HepG2 (cell line): Measurements from ENCODE around the gene CGA. TPM values are rescaled to one million over a fixed set of nuclear protein-coding genes. Genes with fewer than 3 reads are reported as not detected.

Experiments used
- ATAC-seq: fragments of 200-7000 bp; cut with Tn5 transposase; 3 replicates; pipeline ENCODE4 v1.9.1; 2020; ENCODE audit warnings: mild to moderate bottlenecking, moderate library complexity
- BruUV-seq: library from RNA; stranded (reverse); fragments of 400-500 nt; replicated peaks from 2 replicates; lab custom pipeline; 2021; lab: Mats Ljungman, UMichigan
- CTCF ChIA-PET: fragments of 300-600 bp; formaldehyde crosslinking; extraction: SDS; loops from one replicate; lab custom pipeline; 2021; ENCODE audit warnings: low total read pairs, inconsistent platforms, low intra/inter-chr PET ratio; lab: Yijun Ruan, JAX
- POLR2A ChIA-PET: fragments of 350-600 bp; sonication (Branson Sonifier 250); formaldehyde crosslinking; loops from one replicate; lab custom pipeline; 2020; ENCODE audit warnings: antibody characterized with exemption, inconsistent platforms; lab: Yijun Ruan, JAX
- DNase-seq: peaks from one replicate; pipeline ENCODE4 v3.0.0-alpha.2; 2015; ENCODE audit warnings: low spot score
- FAIRE-seq: peaks from 3 replicates; lab custom pipeline; 2011; peaks lifted over from hg19 to GRCh38; lab: Jason Lieb, UNC
- H2AFZ ChIP-seq: one replicate; pipeline ENCODE4 v1.6.1; 2011; ENCODE audit warnings: low read length, inconsistent platforms
- H3K27ac ChIP-seq: fragments of 300-600 bp; 3 replicates; pipeline ENCODE4 v1.8.0; 2011; ENCODE audit warnings: mixed run types, mild to moderate bottlenecking, mixed read lengths, low read length, inconsistent platforms; ENCODE audit not compliant: insufficient read depth; ENCODE audit errors: extremely low read length
- H3K27me3 ChIP-seq, 2 experiments: fragments of 200-600 bp in 1 of 2; 2 replicates in 1 of 2; 3 replicates in 1 of 2; pipeline versions ENCODE4 v1.6.0 to v1.8.0; 2011; ENCODE audit warnings: low read length in 2 of 2, mild to moderate bottlenecking in 2 of 2, moderate library complexity in 2 of 2, inconsistent platforms in 1 of 2; ENCODE audit not compliant: insufficient read depth in 2 of 2, control insufficient read depth in 1 of 2
- H3K36me3 ChIP-seq, 2 experiments: fragments of 200-600 bp in 1 of 2; replicated peaks in 1 of 2; 2 replicates in 1 of 2; 3 replicates in 1 of 2; pipeline versions ENCODE4 v1.5.1 to v1.8.0; 2011; ENCODE audit warnings: low read length in 2 of 2, inconsistent platforms in 1 of 2; ENCODE audit not compliant: insufficient read depth in 2 of 2, control insufficient read depth in 1 of 2
- H3K4me1 ChIP-seq: 2 replicates; pipeline ENCODE4 v1.5.1; 2012; ENCODE audit warnings: low read length, inconsistent platforms; ENCODE audit not compliant: insufficient read depth
- H3K4me2 ChIP-seq: 2 replicates; pipeline ENCODE4 v1.6.0; 2011; ENCODE audit warnings: low read depth, low read length, inconsistent platforms
- H3K4me3 ChIP-seq, 3 experiments: fragments of 200-600 bp in 1 of 3; sonication (generic), shearing (Covaris generic) in 1 of 3; replicated peaks in 1 of 3; 2 replicates each; pipeline ENCODE4 v1.5.1; 2011 to 2016; ENCODE audit warnings: low read length in 3 of 3, inconsistent platforms in 2 of 3, low read depth in 2 of 3, mild to moderate bottlenecking in 2 of 3, control low read depth in 1 of 3, mixed read lengths in 1 of 3; ENCODE audit not compliant: insufficient read depth in 1 of 3
- H3K79me2 ChIP-seq: one replicate; pipeline ENCODE4 v1.6.1; 2011; ENCODE audit warnings: low read length, inconsistent platforms; ENCODE audit not compliant: insufficient read depth
- H3K9ac ChIP-seq: 2 replicates; pipeline ENCODE4 v1.6.0; 2011; ENCODE audit warnings: mild to moderate bottlenecking, low read depth, low read length, inconsistent platforms; ENCODE audit not compliant: insufficient read depth
- H3K9me3 ChIP-seq: 2 replicates; pipeline ENCODE4 v1.5.1; 2012; ENCODE audit warnings: mild to moderate bottlenecking, low read length
- H4K20me1 ChIP-seq: 2 replicates; pipeline ENCODE4 v1.6.0; 2011; ENCODE audit warnings: inconsistent platforms, mild to moderate bottlenecking, low read length, moderate library complexity; ENCODE audit not compliant: insufficient read depth
- BRF2 ChIP-seq: sonication (generic); formaldehyde crosslinking; IDR thresholded peaks from 2 replicates; pipeline ENCODE4 v1.8.1; 2022; ENCODE audit warnings: mild to moderate bottlenecking, missing genetic modification reagents
- MXI1 ChIP-seq: IDR thresholded peaks from 3 replicates; pipeline ENCODE4 v1.6.1; 2012; ENCODE audit warnings: low read depth, low read length, inconsistent platforms, borderline replicate concordance
- RBM39 ChIP-seq: fragments of 200-400 bp; formaldehyde crosslinking; IDR thresholded peaks from one replicate; pipeline ENCODE4 v1.6.1; 2018; ENCODE audit warnings: antibody characterized with exemption, mild to moderate bottlenecking, low read depth, low read length; ENCODE audit not compliant: poor library complexity, severe bottlenecking
- TBP ChIP-seq: sonication (generic); formaldehyde crosslinking; IDR thresholded peaks from 2 replicates; pipeline ENCODE4 v1.5.0; 2020; ENCODE audit warnings: missing genetic modification reagents
- ZBTB14 ChIP-seq: sonication (generic); formaldehyde crosslinking; IDR thresholded peaks from 2 replicates; pipeline ENCODE4 v1.4.0; 2020; ENCODE audit warnings: missing genetic modification reagents
- ZNF160 ChIP-seq: sonication (generic); formaldehyde crosslinking; IDR thresholded peaks from 2 replicates; pipeline ENCODE4 v1.8.0; 2022; ENCODE audit warnings: mild to moderate bottlenecking, inconsistent platforms, missing genetic modification reagents
- ZNF205 ChIP-seq: IDR thresholded peaks from 2 replicates; pipeline ENCODE4 v1.6.1; 2018; ENCODE audit warnings: missing biosample characterization, missing genetic modification reagents
- ZNF296 ChIP-seq: sonication (generic); formaldehyde crosslinking; conservative IDR thresholded peaks from 2 replicates; pipeline ENCODE4 v1.5.0; 2020; ENCODE audit warnings: mild to moderate bottlenecking, missing genetic modification reagents
- ZNF44 ChIP-seq: sonication (generic); formaldehyde crosslinking; IDR thresholded peaks from 2 replicates; pipeline ENCODE4 v1.5.1; 2020; ENCODE audit warnings: mild to moderate bottlenecking, missing genetic modification reagents
- ZNF672 ChIP-seq: sonication (generic); formaldehyde crosslinking; IDR thresholded peaks from 2 replicates; pipeline ENCODE4 v1.8.1; 2022; ENCODE audit warnings: missing genetic modification reagents
- ZNF737 ChIP-seq: sonication (generic); formaldehyde crosslinking; IDR thresholded peaks from 2 replicates; pipeline ENCODE4 v1.5.0; 2020; ENCODE audit warnings: missing genetic modification reagents, mild to moderate bottlenecking, borderline replicate concordance
- ZNF772 ChIP-seq: sonication (generic); formaldehyde crosslinking; IDR thresholded peaks from 2 replicates; pipeline ENCODE4 v1.5.0; 2020; ENCODE audit warnings: mild to moderate bottlenecking, missing genetic modification reagents
- WGBS: methylation state at CpG from one replicate; pipeline ENCODE4 v1.1.6; 2017; ENCODE audit warnings: low lambda C conversion rate; 5-methylcytosine and 5-hydroxymethylcytosine counted together
- in situ Hi-C: cut with HindIII; loops from 2 replicates; pipeline ENCODE4 v1.10.0; 2017; ENCODE audit warnings: low pct_unique_long_range_greater_than_20kb; ENCODE audit not compliant: extremely low pct_ligation_motif_present
- intact Hi-C: fragments of 100-400 bp; cut with micrococcal nuclease; formaldehyde crosslinking; loops from one replicate; pipeline ENCODE4 v1.10.0; 2022; ENCODE audit not compliant: unreplicated experiment
- polyA plus RNA-seq, 8 experiments: library from polyadenylated mRNA; depleted of rRNA in 3 of 8; stranded (reverse) in 7 of 8; unstranded in 1 of 8; fragments of >200 nt; fragmentation: Illumina TruSeq in 4 of 8; extraction: Trizol in 4 of 8; gene quantifications; 2 replicates each; pipeline versions ENCODE4 v1.2.1 to v1.2.3, GENCODE V29; 2011 to 2016; ENCODE audit warnings: low read depth in 4 of 8, missing spikeins in 1 of 8, mixed read lengths in 1 of 8; ENCODE audit not compliant: insufficient read depth in 1 of 8
- total RNA-seq, 5 experiments: library from RNA; depleted of rRNA; stranded (reverse); fragments of >200 nt; fragmentation: Illumina TruSeq; extraction: Trizol; gene quantifications; 2 replicates each; pipeline ENCODE4 v1.2.3, GENCODE V29; 2016; ENCODE audit warnings: low read depth in 1 of 5

The CGA gene
- total and polyA plus RNA-seq, 2 of the 13 experiments (the other 11 are each of a cell fraction or from before 2014, with no cell fraction given), result 0.09 TPM; not detected in 1

- H3K4me2 ChIP-seq, result no peak overlapping the region
- TF ChIP-seq ZNF160, result no peak
- TF ChIP-seq ZNF296 (CRISPR knock-in tag), result no peak
- TF ChIP-seq ZNF44 (CRISPR knock-in tag), result no peak
- TF ChIP-seq ZNF672 (CRISPR knock-in tag), result no peak
- no peak for TF ChIP-seq MXI1
- no peak for TF ChIP-seq ZNF772 (CRISPR knock-in tag)
- no peak for TF ChIP-seq RBM39
- no peaks in the 10 kb centered on the region for H4K20me1 ChIP-seq
- POLR2A ChIA-PET, result no interaction called here
- H3K27me3 ChIP-seq, result no peaks in the 10 kb centered on the region
- CTCF ChIA-PET, result no interaction called here
- H3K4me3 ChIP-seq, result no peak overlapping the region
- H3K79me2 ChIP-seq, result no peaks in the 10 kb centered on the region
- no peak overlapping the region for H2AFZ ChIP-seq
- H3K9ac ChIP-seq, result no peak overlapping the region
- intact Hi-C loops (no loop called here), in situ Hi-C loops (no loop called here)
- DNase-seq (no peak), ATAC-seq (no peak), FAIRE-seq (no peak)
- H3K4me1 ChIP-seq, result no peaks in the 10 kb centered on the region
- WGBS, result 7% methylated on average over 1 of the region's 1 CpG
- H3K27ac ChIP-seq, result no peak overlapping the region
- no peaks in the 10 kb centered on the region for H3K9me3 ChIP-seq
- BruUV-seq, result no TSS peak
- no peaks in the 10 kb centered on the region for H3K36me3 ChIP-seq
Observed at GRCh38 chr6:87110636-87111035, 15.7 kb upstream of the CGA start.

- H3K36me3 ChIP-seq, result no peaks in the 10 kb centered on the region
- H3K9ac ChIP-seq, result no peak overlapping the region
- FAIRE-seq (no peak), DNase-seq (no peak), ATAC-seq (no peak)
- no peaks in the 10 kb centered on the region for H3K79me2 ChIP-seq
- TF ChIP-seq ZNF737 (CRISPR knock-in tag) (no peak), ZNF205 (CRISPR knock-in tag) (no peak), TBP (no peak), BRF2 (no peak), ZBTB14 (CRISPR knock-in tag) (no peak)
- POLR2A ChIA-PET, result no interaction called here
- CTCF ChIA-PET, result no interaction called here
- H3K27me3 ChIP-seq, result peaks cover 0 to 1% of the 10 kb centered on the region in 2 experiments; a peak in 1 of 5 replicates
- H3K9me3 ChIP-seq, result no peaks in the 10 kb centered on the region
- H3K27ac ChIP-seq, result no peak overlapping the region
- no peak overlapping the region for H3K4me2 ChIP-seq
- H3K4me1 ChIP-seq, result no peaks in the 10 kb centered on the region
- no peaks in the 10 kb centered on the region for H4K20me1 ChIP-seq
- intact Hi-C loops, result no loop called here
- H3K4me3 ChIP-seq, result no peak overlapping the region
- in situ Hi-C loops, result no loop called here
- BruUV-seq, result no TSS peak
- no peak overlapping the region for H2AFZ ChIP-seq
Observed at GRCh38 chr6:87105823-87106222, 10.9 kb upstream of the CGA start.
